DND-41 (cell line): ENCODE results near the gene CNIH2.

Source experiments
- EZH2 ChIP-seq: IDR thresholded peaks from 3 replicates; pipeline ENCODE4 v1.6.1; 2012; ENCODE audit warnings: borderline replicate concordance, low read depth, mild to moderate bottlenecking, moderate library complexity, low read length, inconsistent platforms; ENCODE audit not compliant: severe bottlenecking
- TF ChIP-seq, protein P1 (sequence below): IDR thresholded peaks from 2 replicates; pipeline ENCODE4 v1.5.1; 2012; ENCODE audit warnings: borderline replicate concordance, low read length, moderate library complexity, mild to moderate bottlenecking; ENCODE audit not compliant: poor library complexity, severe bottlenecking; ENCODE audit errors: extremely low read depth

DNA sequence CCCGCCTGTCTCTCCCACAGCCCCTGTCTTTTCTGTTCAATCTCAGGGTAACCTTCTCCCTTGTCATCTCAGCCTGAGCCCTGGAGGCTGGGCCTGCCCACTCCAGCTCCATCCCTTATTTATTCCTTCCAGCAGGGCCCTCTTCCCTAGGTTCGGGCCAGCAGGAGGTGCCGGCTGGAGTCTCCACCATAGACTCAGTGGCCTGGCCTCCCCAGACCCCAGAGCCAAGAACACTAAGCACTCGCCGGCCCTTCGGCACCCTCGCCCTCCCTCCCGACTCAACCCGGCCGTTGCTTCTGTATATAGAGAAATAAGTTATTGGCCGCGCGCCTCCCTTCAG, 11.0 kb upstream of the CNIH2 start:
- TF ChIP-seq, protein P1, sequence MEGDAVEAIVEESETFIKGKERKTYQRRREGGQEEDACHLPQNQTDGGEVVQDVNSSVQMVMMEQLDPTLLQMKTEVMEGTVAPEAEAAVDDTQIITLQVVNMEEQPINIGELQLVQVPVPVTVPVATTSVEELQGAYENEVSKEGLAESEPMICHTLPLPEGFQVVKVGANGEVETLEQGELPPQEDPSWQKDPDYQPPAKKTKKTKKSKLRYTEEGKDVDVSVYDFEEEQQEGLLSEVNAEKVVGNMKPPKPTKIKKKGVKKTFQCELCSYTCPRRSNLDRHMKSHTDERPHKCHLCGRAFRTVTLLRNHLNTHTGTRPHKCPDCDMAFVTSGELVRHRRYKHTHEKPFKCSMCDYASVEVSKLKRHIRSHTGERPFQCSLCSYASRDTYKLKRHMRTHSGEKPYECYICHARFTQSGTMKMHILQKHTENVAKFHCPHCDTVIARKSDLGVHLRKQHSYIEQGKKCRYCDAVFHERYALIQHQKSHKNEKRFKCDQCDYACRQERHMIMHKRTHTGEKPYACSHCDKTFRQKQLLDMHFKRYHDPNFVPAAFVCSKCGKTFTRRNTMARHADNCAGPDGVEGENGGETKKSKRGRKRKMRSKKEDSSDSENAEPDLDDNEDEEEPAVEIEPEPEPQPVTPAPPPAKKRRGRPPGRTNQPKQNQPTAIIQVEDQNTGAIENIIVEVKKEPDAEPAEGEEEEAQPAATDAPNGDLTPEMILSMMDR = no peak
- TF ChIP-seq EZH2 = no peak
